Measurements from ENCODE around the gene IL34. TPM values are rescaled to one million over a fixed set of nuclear protein-coding genes. Genes with fewer than 3 reads are reported as not detected.
A peak's percentile ranks its signal among the peaks of the same experiment; 100 is the strongest.

Gene IL34
- total and polyA plus RNA-seq, 2 of the 13 experiments (the other 11 are each of a cell fraction or from before 2014, with no cell fraction given): 1.2 to 1.3 TPM

- TF ChIP-seq ZFP91 (CRISPR knock-in tag; IDR thresholded peaks at IDR 0.05; ENCODE audit: borderline replicate concordance) (peak; percentile 55; the same call in 1 of the 2 replicates), MIXL1 (CRISPR knock-in tag; IDR thresholded peaks at IDR 0.05) (no peak), ZNF274 (CRISPR knock-in tag; IDR thresholded peaks at IDR 0.05) (0 out of 2 replicates have a peak, but pooled peaks have one; percentile 2), ZNF496 (CRISPR knock-in tag; IDR thresholded peaks at IDR 0.05; ENCODE audit: insufficient replicate concordance) (no peak), ZNF138 (CRISPR knock-in tag; IDR thresholded peaks at IDR 0.05; ENCODE audit: low read depth) (no peak), SP4 (CRISPR knock-in tag; IDR thresholded peaks at IDR 0.05) (no peak), IKZF4 (CRISPR knock-in tag; IDR thresholded peaks at IDR 0.05; ENCODE audit: borderline replicate concordance, low read depth, not compliant biosample characterization) (no peak), WIZ (CRISPR knock-in tag; IDR thresholded peaks at IDR 0.05) (no peak), PAX8 (CRISPR knock-in tag; IDR thresholded peaks at IDR 0.05; ENCODE audit: borderline replicate concordance) (no peak), ZNF232 (CRISPR knock-in tag; IDR thresholded peaks at IDR 0.05; ENCODE audit: borderline replicate concordance) (no peak), PPARG (CRISPR knock-in tag; conservative IDR thresholded peaks at IDR 0.05) (no peak), KIAA2018 (CRISPR knock-in tag; IDR thresholded peaks at IDR 0.05; ENCODE audit: borderline replicate concordance) (no peak), NFYC (CRISPR knock-in tag; IDR thresholded peaks at IDR 0.05) (no peak), MED13 (CRISPR knock-in tag; IDR thresholded peaks at IDR 0.05) (no peak), ZSCAN12 (CRISPR knock-in tag; IDR thresholded peaks at IDR 0.05) (no peak), ZNF768 (CRISPR knock-in tag; IDR thresholded peaks at IDR 0.05) (0 out of 2 replicates have a peak, but pooled peaks have one; percentile 56), MEIS1 (CRISPR knock-in tag; IDR thresholded peaks at IDR 0.05; ENCODE audit: borderline replicate concordance) (peak; percentile 27; the same call in 1 of the 2 replicates), HDAC6 (IDR thresholded peaks at IDR 0.05; ENCODE audit: low read depth, low read length) (no peak), ZNF672 (CRISPR knock-in tag; IDR thresholded peaks at IDR 0.05) (no peak), TEAD2 (CRISPR knock-in tag; IDR thresholded peaks at IDR 0.05) (no peak)
Observed at GRCh38 chr16:70685061-70685937, 38.9 kb downstream of the IL34 start (continued).
